GM18507 (cell line): ENCODE measurements around the gene GOLPH3L.
"Not testable (repeated sequence)": the region's sequence is repeated elsewhere in the genome, so short reads cannot be mapped to it uniquely, and the experiment has no call there.

Experiments
- DNase-seq: peaks from one replicate; pipeline ENCODE4 v3.0.0; 2011; ENCODE audit warnings: low read depth; ENCODE audit not compliant: insufficient read length; ENCODE audit errors: extremely low spot score
- FAIRE-seq: peaks from 2 replicates; lab custom pipeline; 2011; peaks lifted over from hg19 to GRCh38; lab: Jason Lieb, UNC

The GOLPH3L gene

DNA sequence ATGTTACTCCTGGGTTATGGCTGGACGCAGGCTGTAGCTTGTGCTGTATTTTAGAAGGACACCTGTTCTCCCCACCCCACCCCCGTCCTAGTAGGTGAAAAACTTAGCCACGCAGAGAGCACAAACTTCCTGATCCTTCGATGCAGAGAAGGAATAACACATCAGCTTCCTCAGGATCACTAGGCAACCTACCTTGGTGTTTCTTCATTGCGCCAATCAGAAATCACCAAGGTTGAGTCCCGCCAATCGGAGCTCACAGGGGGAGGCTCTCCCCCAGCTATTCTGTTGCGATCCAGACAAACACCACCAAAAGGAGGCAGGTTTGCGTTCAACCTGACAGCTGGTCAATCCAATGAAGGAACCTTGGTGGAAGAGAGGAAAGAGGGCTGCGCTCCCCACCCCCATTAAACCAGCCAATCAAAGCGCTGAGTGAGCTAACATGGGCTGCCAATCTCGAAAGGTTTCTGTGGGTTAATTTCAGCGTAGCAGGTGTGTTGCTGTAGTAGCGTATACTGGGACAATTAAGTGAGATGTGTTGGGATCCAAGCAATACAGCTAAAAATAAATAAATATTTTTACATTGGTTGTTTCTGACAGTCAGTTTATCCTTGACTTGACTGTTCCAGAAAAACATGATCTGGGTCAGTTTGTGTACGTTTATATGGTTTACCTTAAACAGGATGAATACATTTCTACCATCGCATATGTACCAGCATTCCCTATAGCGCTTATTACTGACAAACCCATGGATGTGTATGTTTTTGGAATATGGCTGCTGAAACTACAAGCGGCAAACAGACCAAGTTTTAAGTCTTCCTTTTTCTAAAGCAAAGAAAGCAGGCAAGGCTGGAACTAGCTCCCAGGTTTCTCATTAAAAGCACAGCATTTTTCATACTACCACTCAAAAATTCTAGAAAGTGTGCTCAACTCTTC is at the start of gene GOLPH3L:
Gene GOLPH3L, minus strand, starts transcription at position 160 of the 933 bp plus-strand sequence. CDS start 2,316 bp downstream, outside the sequence.
- DNase-seq (peak; percentile 67), FAIRE-seq (peak; percentile 99)

- FAIRE-seq (no peak), DNase-seq (no peak)
Observed at GRCh38 chr1:150730130-150730721, 33.3 kb upstream of the GOLPH3L start.

- FAIRE-seq = no peak
Observed at GRCh38 chr1:150724336-150724735, 27.4 kb upstream of the GOLPH3L start.

GRCh38 chr1:150720703-150721102 is 23.7 kb upstream of the GOLPH3L start, which contains the start of gene HORMAD1:
TSS of gene HORMAD1 (minus strand) at chr1:150720895. CDS start at chr1:150719505, 1,390 bp downstream.
- FAIRE-seq = no peak
- no peak for DNase-seq

More at GRCh38 chr1:150724336-150724735, 27.4 kb upstream of the GOLPH3L start:
- no peak for DNase-seq

GRCh38 chr1:150720098-150720497 is 23.1 kb upstream of the GOLPH3L start:
- no peak for DNase-seq
- no peak for FAIRE-seq

GRCh38 chr1:150718225-150718891 is 21.4 kb upstream of the GOLPH3L start:
- no peak for FAIRE-seq
- no peak for DNase-seq

- not testable (repeated sequence) for DNase-seq, FAIRE-seq
Observed at GRCh38 chr1:150709031-150709430, 12.1 kb upstream of the GOLPH3L start.

DNA sequence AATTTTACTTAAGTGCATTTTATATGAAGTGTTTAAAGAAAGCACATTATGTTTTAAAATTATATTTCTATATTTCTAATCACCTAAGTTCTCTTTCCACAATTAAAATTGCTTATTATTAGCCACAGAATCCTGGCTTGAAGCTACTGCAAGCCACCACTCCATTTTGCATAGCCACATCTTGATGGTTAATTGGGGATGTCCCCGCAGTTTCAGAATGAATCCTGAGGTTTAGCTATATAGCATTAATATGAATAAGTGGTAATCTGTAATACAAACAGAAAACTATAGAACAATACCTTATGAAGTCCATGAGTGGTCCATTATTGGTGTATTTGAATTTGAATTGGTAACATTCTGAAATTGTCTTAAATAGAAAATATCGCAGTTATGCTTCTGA is 11.6 kb upstream of the GOLPH3L start:
- FAIRE-seq = peak; percentile 69
- no peak for DNase-seq

DNA sequence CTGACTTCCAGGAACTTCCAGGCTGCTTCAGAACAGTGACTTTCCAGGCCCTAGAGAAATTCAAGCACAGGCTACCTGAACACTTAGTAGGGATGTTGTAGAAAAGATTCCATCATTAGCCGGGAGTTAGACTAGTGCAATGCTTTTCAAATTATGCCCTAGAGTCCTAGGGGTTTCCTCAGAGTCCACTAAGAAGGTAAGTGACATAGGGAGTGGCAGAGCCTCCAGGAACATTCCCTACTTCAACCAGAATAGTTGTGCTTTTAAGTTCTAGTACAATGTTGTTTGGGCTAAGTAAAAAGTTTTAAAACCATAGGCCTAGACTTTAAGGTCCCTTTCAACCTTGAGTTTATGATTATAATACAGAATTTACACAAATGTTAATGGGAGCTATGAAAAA is 9.1 kb upstream of the GOLPH3L start:
- DNase-seq = no peak
- no peak for FAIRE-seq

DNA sequence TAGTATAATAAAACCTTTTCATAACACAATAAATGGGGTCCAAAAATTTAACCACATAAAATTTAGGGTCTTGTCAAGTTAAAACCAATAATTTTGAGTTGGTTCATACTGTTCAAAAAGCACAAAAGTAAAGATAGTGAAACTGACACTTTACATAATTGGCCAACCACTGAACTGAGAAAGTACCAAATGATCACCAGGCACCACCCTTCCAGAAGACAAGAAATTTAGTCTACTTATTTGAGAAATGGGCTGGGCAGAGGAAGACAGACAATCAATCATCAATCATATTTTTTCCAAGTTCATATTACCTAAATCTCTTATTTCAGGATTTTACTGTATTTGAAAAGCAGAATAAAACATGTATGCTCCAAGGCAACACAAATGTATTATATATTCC is 6.5 kb upstream of the GOLPH3L start:
- FAIRE-seq = no peak
- no peak for DNase-seq

GRCh38 chr1:150696590-150696989 is 364 bp downstream of the GOLPH3L start:
- FAIRE-seq = no peak
- no peak for DNase-seq

DNA sequence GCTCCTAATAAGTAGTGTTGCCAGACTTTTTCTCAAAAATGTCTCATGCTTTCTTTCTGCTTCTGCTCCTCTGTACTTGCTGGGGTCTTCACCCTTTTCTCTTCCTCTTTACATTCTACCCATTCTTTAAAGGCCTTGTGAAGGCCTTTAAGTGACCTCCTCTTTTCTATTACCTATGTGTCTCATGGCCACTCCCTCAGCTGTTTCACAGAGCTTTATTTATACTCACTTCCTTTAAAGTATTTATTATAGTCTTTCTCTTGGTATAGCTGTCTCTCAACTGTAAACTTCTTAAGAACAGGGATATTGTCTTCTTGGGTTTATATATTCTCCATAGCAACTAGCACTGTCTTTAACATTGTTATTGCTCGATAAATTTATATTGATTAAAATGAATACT is 792 bp downstream of the GOLPH3L start:
- FAIRE-seq (no peak), DNase-seq (no peak)

DNA sequence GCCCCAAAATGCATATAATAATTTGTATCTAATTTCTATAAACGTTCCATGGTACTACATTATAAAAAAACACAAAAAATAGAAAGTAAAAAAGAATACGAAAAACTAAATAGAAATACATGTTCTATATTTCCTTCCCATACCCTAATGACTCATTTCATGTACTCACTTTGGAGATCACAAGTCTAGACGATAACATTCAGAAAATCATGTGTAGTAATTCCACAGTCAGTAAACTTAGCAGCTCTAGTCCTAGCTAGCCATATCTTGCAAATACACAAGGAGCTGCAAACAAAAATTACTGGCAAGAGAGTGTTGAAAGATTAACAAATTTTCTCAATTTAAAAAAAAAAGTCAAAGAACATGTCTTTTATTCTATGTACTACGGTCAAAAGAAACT is 1.4 kb downstream of the GOLPH3L start:
- DNase-seq = no peak
- FAIRE-seq = peak; percentile 15

GRCh38 chr1:150692720-150693119 is 4.2 kb downstream of the GOLPH3L start:
- no peak for FAIRE-seq
- no peak for DNase-seq

DNA sequence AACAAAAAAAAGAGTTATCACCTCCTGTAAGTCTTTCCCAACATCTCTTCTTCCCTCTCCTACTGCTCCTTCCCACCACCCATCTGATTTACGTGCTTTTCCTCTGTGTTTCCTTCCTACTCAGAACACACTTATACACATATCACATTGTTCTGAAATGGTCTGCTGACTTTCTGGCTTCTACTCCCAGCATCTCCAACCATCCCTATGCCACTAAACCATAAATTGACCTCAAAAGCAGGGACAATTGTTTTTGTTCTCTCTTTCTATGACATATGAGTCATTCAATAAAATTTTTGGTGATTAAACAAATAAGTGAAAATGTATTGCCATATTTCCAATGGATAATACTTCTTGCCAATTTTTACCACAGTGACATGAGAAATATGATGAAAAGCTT is 8.2 kb downstream of the GOLPH3L start:
- no peak for FAIRE-seq
- DNase-seq = no peak

GRCh38 chr1:150686275-150686674 is 10.7 kb downstream of the GOLPH3L start:
- DNase-seq (no peak), FAIRE-seq (no peak)

GRCh38 chr1:150683914-150684313 is 13.0 kb downstream of the GOLPH3L start:
- FAIRE-seq (peak; percentile 93), DNase-seq (no peak)

- FAIRE-seq = no peak
- DNase-seq = no peak
Observed at GRCh38 chr1:150678988-150679387, 18.0 kb downstream of the GOLPH3L start.

DNA sequence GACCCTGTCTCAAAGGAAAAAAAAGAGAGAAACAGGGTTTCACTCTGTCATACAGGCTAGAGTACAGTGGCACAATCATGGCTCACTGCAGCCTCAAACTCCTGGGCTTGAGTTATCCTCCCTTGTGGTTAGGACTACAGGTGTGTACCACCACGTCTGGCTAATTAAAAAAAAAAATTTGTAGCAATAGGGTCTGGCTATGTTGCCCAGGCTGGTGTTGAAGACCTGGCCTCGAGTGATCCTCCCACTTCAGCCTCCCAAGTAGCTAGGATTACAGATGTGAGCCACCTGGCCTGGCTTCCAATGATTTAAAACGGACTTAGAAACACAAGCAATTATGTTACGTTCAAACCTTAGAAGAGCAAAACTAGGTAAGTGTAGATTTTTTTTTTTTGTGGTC is 22.1 kb downstream of the GOLPH3L start:
- DNase-seq (no peak), FAIRE-seq (no peak)

DNA sequence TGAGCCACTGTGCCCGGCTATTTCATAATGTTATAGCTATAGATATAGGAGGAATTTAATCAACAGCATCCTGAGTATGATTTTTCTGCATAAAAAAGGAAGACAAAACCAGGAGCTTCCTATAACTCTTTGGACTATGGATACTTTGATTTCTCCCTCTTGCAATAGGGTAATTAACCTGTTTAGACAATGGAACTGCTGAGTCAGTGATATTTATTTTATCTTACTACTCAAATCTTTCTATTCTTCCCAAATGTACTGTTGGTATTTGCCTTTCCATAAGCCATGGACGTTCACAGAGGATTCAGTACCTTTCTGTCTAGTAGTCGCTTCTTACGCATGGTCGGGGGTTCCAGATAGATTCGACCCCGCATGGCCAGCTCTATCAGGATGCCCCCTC is 33.6 kb downstream of the GOLPH3L start:
- no peak for DNase-seq
- FAIRE-seq = no peak
